HUES6 (cell line): Measurements from ENCODE around the gene C20orf204.
A peak's percentile ranks its signal among the peaks of the same experiment; 100 is the strongest.

Experiments
- H3K27ac ChIP-seq: 2 replicates; pipeline ENCODE4 v1.7.0; 2013; ENCODE audit warnings: low read depth, mild to moderate bottlenecking, low read length, inconsistent platforms
- H3K27me3 ChIP-seq: 2 replicates; pipeline ENCODE4 v1.6.1; 2013; ENCODE audit warnings: low read length; ENCODE audit not compliant: control insufficient read depth, insufficient read depth
- H3K36me3 ChIP-seq: 2 replicates; pipeline ENCODE4 v1.6.1; 2013; ENCODE audit warnings: low read length; ENCODE audit not compliant: control insufficient read depth, insufficient read depth
- H3K4me1 ChIP-seq: 2 replicates; pipeline ENCODE4 v1.6.1; 2013; ENCODE audit warnings: low read length; ENCODE audit not compliant: control insufficient read depth, insufficient read depth
- H3K4me3 ChIP-seq: 2 replicates; pipeline ENCODE4 v1.5.1; 2013; ENCODE audit warnings: low read depth, low read length
- H3K9ac ChIP-seq: one replicate; pipeline ENCODE4 v1.6.1; 2013; ENCODE audit warnings: mild to moderate bottlenecking, low read length
- H3K9me3 ChIP-seq: 2 replicates; pipeline ENCODE4 v1.6.1; 2013; ENCODE audit warnings: low read depth, low read length; ENCODE audit not compliant: control insufficient read depth, insufficient read depth

C20orf204 gene

GRCh38 chr20:64038224-64038564 is 2.2 kb downstream of the C20orf204 start:
- Histone ChIP-seq H3K27me3 (peaks cover 57% of the 10 kb centered on the region), H3K27ac (no peak overlapping the region), H3K4me3 (peak overlapping the region; percentile 80), H3K36me3 (peaks cover 14% of the 10 kb centered on the region), H3K4me1 (peaks cover 39% of the 10 kb centered on the region), H3K9me3 (no peaks in the 10 kb centered on the region), H3K9ac (no peak overlapping the region)

GRCh38 chr20:64038565-64039292 is 2.7 kb downstream of the C20orf204 start:
- Histone ChIP-seq H3K4me1 (peaks cover 39% of the 10 kb centered on the region), H3K4me3 (peak overlapping the region; percentile 80), H3K9me3 (no peaks in the 10 kb centered on the region), H3K27me3 (peaks cover 61% of the 10 kb centered on the region), H3K27ac (no peak overlapping the region), H3K9ac (no peak overlapping the region), H3K36me3 (peaks cover 11% of the 10 kb centered on the region)

- H3K9me3 ChIP-seq = no peaks in the 10 kb centered on the region
- peaks cover 5% of the 10 kb centered on the region; the same call in 1 of the 2 replicates for H3K36me3 ChIP-seq
- H3K4me3 ChIP-seq = peak overlapping the region; percentile 80
- H3K27ac ChIP-seq = no peak overlapping the region
- H3K9ac ChIP-seq = no peak overlapping the region
- H3K27me3 ChIP-seq = peaks cover 67% of the 10 kb centered on the region
- peaks cover 41% of the 10 kb centered on the region for H3K4me1 ChIP-seq
These were observed 3.5 kb downstream of the C20orf204 start for GRCh38 chr20:64039293-64040160.

- Histone ChIP-seq H3K4me1 (peaks cover 45% of the 10 kb centered on the region), H3K36me3 (no peaks in the 10 kb centered on the region), H3K27me3 (peaks cover 76% of the 10 kb centered on the region), H3K27ac (no peak overlapping the region), H3K9me3 (no peaks in the 10 kb centered on the region), H3K4me3 (no peak overlapping the region), H3K9ac (no peak overlapping the region)
These were observed 4.5 kb downstream of the C20orf204 start for GRCh38 chr20:64040231-64041039.

GRCh38 chr20:64041040-64041780 is 5.2 kb downstream of the C20orf204 start:
- Histone ChIP-seq H3K36me3 (no peaks in the 10 kb centered on the region), H3K27ac (no peak overlapping the region), H3K4me3 (no peak overlapping the region), H3K27me3 (peaks cover 84% of the 10 kb centered on the region), H3K4me1 (peaks cover 42% of the 10 kb centered on the region), H3K9ac (no peak overlapping the region), H3K9me3 (no peaks in the 10 kb centered on the region)

GRCh38 chr20:64041781-64042053 is 5.7 kb downstream of the C20orf204 start:
- H3K9me3 ChIP-seq = no peaks in the 10 kb centered on the region
- no peak overlapping the region for H3K9ac ChIP-seq
- H3K27me3 ChIP-seq = peaks cover 89% of the 10 kb centered on the region
- no peaks in the 10 kb centered on the region for H3K36me3 ChIP-seq
- H3K4me1 ChIP-seq = peaks cover 37% of the 10 kb centered on the region
- peak overlapping the region; percentile 65 for H3K4me3 ChIP-seq
- H3K27ac ChIP-seq = no peak overlapping the region

- peak overlapping the region; percentile 65 for H3K4me3 ChIP-seq
- H3K4me1 ChIP-seq = peaks cover 32% of the 10 kb centered on the region
- H3K27me3 ChIP-seq = peaks cover 89% of the 10 kb centered on the region
- no peaks in the 10 kb centered on the region for H3K9me3 ChIP-seq
- H3K9ac ChIP-seq = peak overlapping the region; percentile 23
- H3K36me3 ChIP-seq = no peaks in the 10 kb centered on the region
- no peak overlapping the region for H3K27ac ChIP-seq
These were observed 6.2 kb downstream of the C20orf204 start for GRCh38 chr20:64042054-64042781.

- no peaks in the 10 kb centered on the region for H3K36me3 ChIP-seq
- H3K4me1 ChIP-seq = peaks cover 29% of the 10 kb centered on the region
These were observed 7.8 kb downstream of the C20orf204 start for GRCh38 chr20:64043768-64044167.

GRCh38 chr20:64044484-64045247 is 8.7 kb downstream of the C20orf204 start:
- Histone ChIP-seq H3K4me1 (peaks cover 29% of the 10 kb centered on the region), H3K4me3 (no peak overlapping the region), H3K9me3 (no peaks in the 10 kb centered on the region), H3K36me3 (no peaks in the 10 kb centered on the region), H3K9ac (no peak overlapping the region), H3K27me3 (peaks cover 83% of the 10 kb centered on the region), H3K27ac (no peak overlapping the region)

More at GRCh38 chr20:64043768-64044167, 7.8 kb downstream of the C20orf204 start:
- Histone ChIP-seq H3K4me3 (no peak overlapping the region), H3K27me3 (peaks cover 89% of the 10 kb centered on the region), H3K27ac (no peak overlapping the region), H3K9me3 (no peaks in the 10 kb centered on the region), H3K9ac (no peak overlapping the region)
